Vein endothelial cell (primary cell): Measurements from ENCODE around the gene RASD1. TPM values are rescaled to one million over a fixed set of nuclear protein-coding genes. Genes with fewer than 3 reads are reported as not detected.

ENCODE experiments used
- small RNA-seq: library from RNA; depleted of rRNA; stranded (forward); fragments of <200 nt; gene quantifications from one replicate; pipeline ENCODE3, GENCODE V24; 2012
- total RNA-seq: library from RNA; depleted of rRNA; stranded (reverse); fragments of >200 nt; gene quantifications from 2 replicates; pipeline ENCODE4 v1.2.3, GENCODE V29; 2012

The RASD1 gene, protein sequence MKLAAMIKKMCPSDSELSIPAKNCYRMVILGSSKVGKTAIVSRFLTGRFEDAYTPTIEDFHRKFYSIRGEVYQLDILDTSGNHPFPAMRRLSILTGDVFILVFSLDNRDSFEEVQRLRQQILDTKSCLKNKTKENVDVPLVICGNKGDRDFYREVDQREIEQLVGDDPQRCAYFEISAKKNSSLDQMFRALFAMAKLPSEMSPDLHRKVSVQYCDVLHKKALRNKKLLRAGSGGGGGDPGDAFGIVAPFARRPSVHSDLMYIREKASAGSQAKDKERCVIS
- 9.8 and 16.5 TPM in 2 replicates for total RNA-seq

DNA sequence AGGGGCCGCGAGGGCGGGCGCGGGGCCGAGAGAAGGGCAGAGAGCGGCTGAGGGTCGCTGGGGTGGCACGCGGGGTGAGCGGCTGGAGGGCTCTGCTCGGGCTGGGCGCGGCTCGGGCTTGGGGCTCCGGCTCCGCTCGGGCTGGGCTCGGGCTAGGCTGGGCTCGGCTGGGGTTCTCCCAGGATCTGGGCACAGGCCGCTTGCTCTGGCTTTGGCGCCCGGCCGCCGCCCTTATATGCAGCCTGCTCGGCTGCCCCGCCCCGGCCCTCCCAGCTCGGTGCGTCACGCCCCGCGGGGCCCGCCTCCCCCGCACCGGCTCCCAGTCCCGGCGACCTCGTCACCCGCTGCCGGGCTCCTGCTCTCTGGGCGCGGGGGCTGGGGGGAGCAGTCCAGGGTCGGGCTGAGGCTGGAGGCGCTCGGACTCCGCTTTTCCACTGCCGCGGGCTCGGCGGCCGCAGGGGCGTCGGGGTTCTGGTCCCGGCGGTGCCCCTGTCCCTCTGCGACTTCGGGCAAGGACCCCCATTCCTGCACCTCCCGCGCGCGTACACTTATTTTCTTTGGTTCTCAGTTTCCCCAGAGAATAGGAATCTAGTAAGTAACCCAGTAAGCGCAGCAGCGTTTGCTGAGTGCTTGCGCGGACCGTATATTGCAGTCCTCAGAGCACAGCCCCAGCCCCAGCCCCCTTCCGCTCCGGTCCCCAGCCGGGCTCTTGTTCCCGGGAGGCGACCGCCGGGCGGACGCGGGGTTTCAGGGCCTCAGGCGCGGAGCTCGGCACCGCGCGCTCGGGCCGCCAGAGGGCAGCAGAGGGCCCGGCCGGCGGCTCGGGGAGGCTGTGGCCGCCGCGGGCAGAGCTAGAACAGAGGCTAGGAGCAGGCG is at the start of gene RASD1:
TSS of gene RASD1 (minus strand) at position 207 of the 876 bp plus-strand sequence. CDS start 214 bp downstream, outside the sequence.

DNA sequence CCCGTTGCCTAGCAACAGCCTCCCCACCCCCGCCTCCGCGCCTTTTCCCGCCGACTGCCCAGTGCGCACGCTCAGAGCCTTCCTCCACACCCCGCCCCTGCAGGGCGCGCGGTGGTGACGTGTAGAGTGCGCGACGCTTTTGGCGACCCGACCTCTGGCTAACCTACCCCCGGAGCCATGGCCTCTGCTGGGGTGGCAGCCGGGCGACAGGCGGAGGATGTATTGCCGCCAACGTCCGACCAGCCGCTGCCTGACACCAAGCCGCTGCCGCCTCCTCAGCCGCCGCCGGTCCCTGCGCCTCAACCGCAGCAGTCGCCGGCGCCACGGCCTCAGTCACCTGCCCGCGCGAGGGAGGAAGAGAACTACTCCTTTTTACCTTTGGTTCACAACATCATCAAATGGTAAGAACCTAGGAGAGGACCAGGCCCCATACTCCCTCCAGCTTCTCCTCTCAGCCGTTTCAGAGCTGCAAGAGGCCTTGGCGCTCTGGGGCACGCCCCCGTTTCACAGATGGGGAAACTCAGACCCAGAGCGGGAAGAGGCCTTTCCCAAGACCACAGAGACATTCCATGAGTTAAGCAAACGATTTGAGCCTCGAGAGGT is 19.2 kb downstream of the RASD1 start, which contains the start of gene MED9:
TSS of gene MED9 (plus strand) at position 136 of the 603 bp plus-strand sequence. CDS start at position 178, 42 bp downstream.

Small RNAs within 50 kb of the gene (small RNA-seq; reads per million reads assigned to genes)
- not detected for gene RF00019

Other genes with a start within 250 kb of the RASD1 start
- 85.6 and 108 TPM in 2 replicates for gene COPS3, start 215.1 kb downstream of the RASD1 start, total RNA-seq
- 1.1 and 2.6 TPM in 2 replicates for gene NT5M, start 193.0 kb downstream of the RASD1 start, total RNA-seq
- gene MED9, start 19.4 kb downstream of the RASD1 start, total RNA-seq, result 14.8 and 16.3 TPM in 2 replicates
- gene PEMT, start 95.3 kb upstream of the RASD1 start, total RNA-seq, result 32.7 and 44.7 TPM in 2 replicates
- gene RAI1, start 185.1 kb upstream of the RASD1 start, total RNA-seq, result 21.8 and 22.2 TPM in 2 replicates